Panc1 (cell line): ENCODE measurements around the gene TST.
A peak's percentile ranks its signal among the peaks of the same experiment; 100 is the strongest.

Experiments used
- CTCF ChIP-seq: fragments of 450-650 bp; IDR thresholded peaks from 2 replicates; pipeline ENCODE4 v1.5.1; 2017; ENCODE audit warnings: mild to moderate bottlenecking
- SIN3A ChIP-seq: IDR thresholded peaks from 2 replicates; pipeline ENCODE4 v1.6.1; 2012; ENCODE audit warnings: low read depth, mild to moderate bottlenecking, low read length, moderate library complexity, borderline replicate concordance; ENCODE audit not compliant: insufficient read depth

GRCh38 chr22:37019309-37020191, at the start of gene TST, which contains the start of gene MPST:
- TF ChIP-seq CTCF (no peak), SIN3A (0 out of 2 replicates have a peak, but pooled peaks have one; percentile 31)
